ENCODE data around the gene ZBTB20. TPM values are rescaled to one million over a fixed set of nuclear protein-coding genes. Genes with fewer than 3 reads are reported as not detected.

Gene ZBTB20
- total RNA-seq, 2 experiments from 2014 or later: 2.5 to 3.2 TPM

GRCh38 chr3:114393367-114394072 is 753.6 kb downstream of the ZBTB20 start:
- POLR2A ChIA-PET: no interaction called here
- CTCF ChIA-PET: interaction anchor here (1.2 kb wide), 1 partner anchor 10 kb away, joined by 3 read pairs; no protein-coding TSS in a partner anchor

GRCh38 chr3:114392831-114393230 is 754.3 kb downstream of the ZBTB20 start:
- CTCF ChIA-PET: no interaction called here
- POLR2A ChIA-PET: interaction anchor here (0.6 kb wide), 1 partner anchor 198 kb away, joined by 4 read pairs; no protein-coding TSS in a partner anchor

- ChIA-PET CTCF (no interaction called here), POLR2A (no interaction called here)
Observed at GRCh38 chr3:114389156-114389555, 757.9 kb downstream of the ZBTB20 start.

GRCh38 chr3:114384558-114384903 is 762.6 kb downstream of the ZBTB20 start:
- ChIA-PET CTCF (interaction anchor here (0.6 to 2.5 kb wide), 19 partner anchors 8 to 593 kb away, joined by 3 to 17 read pairs (median 4); no protein-coding TSS in a partner anchor), POLR2A (interaction anchor here (0.6 to 0.7 kb wide), 2 partner anchors 36 to 61 kb away, joined by 3 to 4 read pairs; no protein-coding TSS in a partner anchor)

- CTCF ChIA-PET: interaction anchor here (0.6 to 2.5 kb wide), 20 partner anchors 8 to 592 kb away, joined by 3 to 17 read pairs (median 4); no protein-coding TSS in a partner anchor
- POLR2A ChIA-PET: interaction anchor here (0.6 to 0.7 kb wide), 2 partner anchors 36 to 60 kb away, joined by 3 to 4 read pairs; no protein-coding TSS in a partner anchor
Observed at GRCh38 chr3:114383875-114384557, 763.1 kb downstream of the ZBTB20 start.

- ChIA-PET POLR2A (no interaction called here), CTCF (interaction anchor here (0.8 to 2.1 kb wide), 2 partner anchors 16 to 38 kb away, joined by 4 to 7 read pairs; no protein-coding TSS in a partner anchor)
Observed at GRCh38 chr3:114380233-114380651, 766.8 kb downstream of the ZBTB20 start.

- POLR2A ChIA-PET: no interaction called here
- CTCF ChIA-PET: interaction anchor here (2.1 kb wide), 1 partner anchor 39 kb away, joined by 7 read pairs; no protein-coding TSS in a partner anchor
Observed at GRCh38 chr3:114379266-114379665, 767.8 kb downstream of the ZBTB20 start.

GRCh38 chr3:114378760-114379159 is 768.3 kb downstream of the ZBTB20 start:
- ChIA-PET POLR2A (no interaction called here), CTCF (no interaction called here)

- ChIA-PET CTCF (no interaction called here), POLR2A (no interaction called here)
Observed at GRCh38 chr3:114377426-114377825, 769.7 kb downstream of the ZBTB20 start.

GRCh38 chr3:114376516-114377185 is 770.4 kb downstream of the ZBTB20 start:
- ChIA-PET CTCF (interaction anchor here (0.6 to 1.2 kb wide), 2 partner anchors 8 to 41 kb away, joined by 3 read pairs; no protein-coding TSS in a partner anchor), POLR2A (no interaction called here)

GRCh38 chr3:114375608-114376421 is 771.3 kb downstream of the ZBTB20 start:
- ChIA-PET CTCF (interaction anchor here (0.6 to 1.2 kb wide), 2 partner anchors 8 to 42 kb away, joined by 3 read pairs; no protein-coding TSS in a partner anchor), POLR2A (no interaction called here)

GRCh38 chr3:114374433-114374990 is 772.6 kb downstream of the ZBTB20 start:
- ChIA-PET POLR2A (no interaction called here), CTCF (no interaction called here)

- ChIA-PET CTCF (interaction anchor here (0.6 kb wide), 1 partner anchor 14 kb away, joined by 4 read pairs; no protein-coding TSS in a partner anchor), POLR2A (no interaction called here)
Observed at GRCh38 chr3:114370537-114371174, 776.4 kb downstream of the ZBTB20 start.

GRCh38 chr3:114365909-114366308 is 781.2 kb downstream of the ZBTB20 start:
- ChIA-PET CTCF (interaction anchor here (1.0 kb wide), 1 partner anchor 18 kb away, joined by 3 read pairs; no protein-coding TSS in a partner anchor), POLR2A (no interaction called here)

GRCh38 chr3:114364806-114365654 is 782.1 kb downstream of the ZBTB20 start:
- POLR2A ChIA-PET: interaction anchor here (0.6 kb wide), 1 partner anchor 68 kb away, joined by 4 read pairs; no protein-coding TSS in a partner anchor

GRCh38 chr3:114363554-114364202 is 783.4 kb downstream of the ZBTB20 start:
- POLR2A ChIA-PET: no interaction called here
- CTCF ChIA-PET: interaction anchor here (0.5 to 2.2 kb wide), 6 partner anchors 17 to 287 kb away, joined by 3 to 6 read pairs (median 4); no protein-coding TSS in a partner anchor

More at GRCh38 chr3:114364806-114365654, 782.1 kb downstream of the ZBTB20 start:
- CTCF ChIA-PET: interaction anchor here (1.0 to 2.2 kb wide), 5 partner anchors 16 to 74 kb away, joined by 3 to 6 read pairs (median 4); no protein-coding TSS in a partner anchor

Measured in activated CD8-positive, alpha-beta memory T cell treated with anti-CD3 and anti-CD28 coated beads for 36 hours (primary cell).